H1 (cell line): Measurements from ENCODE around the gene CFHR1. TPM values are rescaled to one million over a fixed set of nuclear protein-coding genes. Genes with fewer than 3 reads are reported as not detected.

Experiments
- CBX8 ChIP-seq: fragments of 300-800, 300-1000 bp; sonication (generic); IDR thresholded peaks from 2 replicates; pipeline ENCODE4 v1.7.1; 2016; ENCODE audit warnings: low read depth, low read length, borderline replicate concordance
- CHD7 ChIP-seq: fragments of 300-600 bp; sonication (generic); IDR thresholded peaks from 2 replicates; pipeline ENCODE4 v1.7.1; 2012; ENCODE audit warnings: low read length, moderate library complexity, mild to moderate bottlenecking, inconsistent platforms; ENCODE audit not compliant: insufficient replicate concordance
- GABPA ChIP-seq: IDR thresholded peaks from 2 replicates; pipeline ENCODE4 v1.6.1; 2011; ENCODE audit warnings: mild to moderate bottlenecking, low read length, moderate library complexity, borderline replicate concordance; ENCODE audit not compliant: insufficient read depth
- SP4 ChIP-seq: IDR thresholded peaks from 2 replicates; pipeline ENCODE4 v1.6.1; 2012; ENCODE audit warnings: low read length, inconsistent platforms
- SRF ChIP-seq: IDR thresholded peaks from 2 replicates; pipeline ENCODE4 v1.6.1; 2011; ENCODE audit warnings: mild to moderate bottlenecking, low read depth, low read length, moderate library complexity
- polyA plus RNA-seq, 7 experiments: library from polyadenylated mRNA; depleted of rRNA in 3 of 7; stranded (reverse) in 5 of 7; unstranded in 2 of 7; fragments of >200 nt in 5 of 7; fragments of 200-250 nt in 2 of 7; gene quantifications; 1 replicate in 5 of 7; 2 replicates in 1 of 7; 4 replicates in 1 of 7; pipeline versions ENCODE4 v1.2.1 to v1.2.3, GENCODE V29; 2011 to 2013; ENCODE audit warnings: missing spikeins in 2 of 7, mixed read lengths in 2 of 7
- total RNA-seq: library from RNA; stranded (reverse); fragmentation: NEBNext Ultra II Directional; extraction: Animal tissue kit (Norgen Biotek cat#: 25700); gene quantifications from 2 replicates; pipeline ENCODE4 v1.2.1, GENCODE V29; 2021

The CFHR1 gene
- total and polyA plus RNA-seq, 2 of the 8 experiments (the other 6 are each of a cell fraction or from before 2014, with no cell fraction given) = not detected

GRCh38 chr1:196866974-196867373 lies 47.4 kb downstream of the CFHR1 start (continued):
- TF ChIP-seq CHD7 = no peak
- no peak for TF ChIP-seq SP4
- TF ChIP-seq SRF = no peak
- TF ChIP-seq GABPA = no peak
- TF ChIP-seq CBX8 = no peak
- TF ChIP-seq, all 59 proteins: peak for 0
